ENCODE measurements around the gene MED9.

The MED9 gene

DNA sequence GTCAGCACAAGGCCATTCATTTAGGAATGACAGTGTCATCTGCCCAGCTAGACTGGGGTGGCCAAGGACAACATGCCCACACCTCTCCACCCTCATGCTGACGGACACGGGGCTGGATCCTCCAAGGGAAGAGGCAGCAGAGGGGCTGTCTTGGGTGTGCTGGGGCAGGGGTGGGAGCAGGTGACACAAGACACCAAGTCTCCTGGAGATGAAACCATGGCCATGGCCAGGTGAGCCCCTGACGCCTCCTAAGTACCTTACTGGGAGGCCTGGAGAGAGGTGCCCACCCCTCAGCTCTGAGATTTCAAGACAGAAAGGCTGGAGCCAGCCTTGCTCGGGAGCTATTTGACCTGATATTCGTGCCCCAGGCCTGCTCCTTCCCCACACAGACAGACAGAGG, 28.4 kb downstream of the MED9 start:
- DNase-seq (ENCODE audit: low spot score), result no peak

DNA sequence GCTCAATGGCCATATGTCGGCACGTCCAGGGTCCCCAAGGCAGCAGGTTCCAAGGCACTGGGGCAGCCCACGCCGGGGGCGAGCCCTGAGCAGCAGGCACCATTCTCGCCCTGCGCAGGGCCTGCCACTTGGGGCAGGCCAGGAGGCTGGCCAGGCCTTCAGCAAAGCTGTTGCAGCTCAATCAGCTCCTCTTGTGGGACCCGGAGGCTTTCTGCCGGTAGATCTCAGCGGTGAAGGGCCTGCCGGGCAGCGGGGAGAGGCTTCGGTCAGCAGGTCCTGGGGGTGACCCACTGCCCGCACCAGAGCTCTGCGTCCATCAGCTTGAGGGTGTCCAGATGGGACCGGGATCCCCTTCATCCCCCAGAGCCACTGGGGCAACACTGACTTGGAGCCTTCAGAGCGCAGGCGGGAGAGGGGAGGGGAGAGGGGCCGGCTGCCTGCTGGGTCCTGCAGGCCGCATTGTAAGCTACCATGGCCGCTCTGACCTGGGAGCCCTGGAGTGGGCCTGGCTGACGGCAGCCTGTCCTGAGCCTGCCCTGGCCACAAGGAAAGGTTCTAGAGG, 28.9 kb downstream of the MED9 start:
- no peak for DNase-seq (ENCODE audit: low spot score)

DNA sequence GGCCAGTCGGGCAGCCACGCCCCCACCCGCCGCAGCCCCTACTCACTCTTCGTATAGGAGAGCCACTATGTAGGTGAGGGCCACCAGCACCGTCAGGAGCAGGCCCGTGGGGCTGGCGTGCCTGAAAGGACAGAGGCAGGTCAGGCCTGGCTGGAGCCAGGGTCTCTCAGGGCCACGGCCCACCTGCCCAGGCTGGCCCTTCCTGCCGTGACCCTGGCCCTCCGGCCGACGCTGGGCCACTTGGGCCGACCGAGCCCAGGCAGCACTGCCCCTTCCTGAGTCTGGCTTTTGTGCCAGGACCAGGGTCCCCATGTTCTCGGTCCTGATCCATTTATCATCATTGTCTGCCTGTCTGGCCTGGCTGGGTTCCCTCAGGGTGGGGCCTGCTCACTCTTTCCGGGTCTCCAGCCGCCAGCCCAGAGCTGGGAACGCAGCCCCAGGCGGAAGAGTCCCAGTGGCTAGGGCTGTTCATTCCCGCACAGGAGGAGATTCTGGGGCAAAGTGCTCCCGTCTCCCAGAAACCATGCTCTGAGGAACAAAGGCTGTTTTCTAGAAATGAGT, 29.5 kb downstream of the MED9 start:
- no peak for DNase-seq (ENCODE audit: low spot score)

DNA sequence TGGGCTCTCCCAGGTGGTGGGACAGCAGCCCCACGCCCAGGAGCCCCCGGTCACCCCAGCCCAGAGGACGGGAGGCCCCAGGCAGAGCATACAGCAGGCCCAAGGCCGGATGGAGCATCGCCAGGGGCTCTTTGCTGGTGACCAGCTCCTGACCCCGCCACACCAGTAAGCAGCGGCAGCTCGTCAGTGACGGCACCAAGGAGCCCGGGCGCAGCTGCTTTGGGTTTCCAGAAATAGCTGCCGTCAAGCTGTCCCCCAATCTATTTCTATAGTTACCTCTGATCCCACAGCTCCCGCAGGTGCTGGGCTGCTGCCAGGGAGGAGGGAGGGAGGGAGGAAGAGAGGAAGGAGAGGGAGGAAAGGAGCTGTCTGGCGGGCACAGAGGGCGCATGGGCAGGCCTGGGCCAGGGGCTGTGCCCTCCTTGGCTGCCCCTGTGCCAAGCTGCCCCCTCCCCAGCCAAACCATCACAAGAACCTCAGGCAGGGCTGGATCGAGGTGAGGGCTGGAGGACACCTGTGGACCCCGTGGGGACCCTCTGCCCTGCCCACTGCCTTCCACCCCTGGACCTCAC, 30.2 kb downstream of the MED9 start:
- DNase-seq (ENCODE audit: low spot score), result no peak

DNA sequence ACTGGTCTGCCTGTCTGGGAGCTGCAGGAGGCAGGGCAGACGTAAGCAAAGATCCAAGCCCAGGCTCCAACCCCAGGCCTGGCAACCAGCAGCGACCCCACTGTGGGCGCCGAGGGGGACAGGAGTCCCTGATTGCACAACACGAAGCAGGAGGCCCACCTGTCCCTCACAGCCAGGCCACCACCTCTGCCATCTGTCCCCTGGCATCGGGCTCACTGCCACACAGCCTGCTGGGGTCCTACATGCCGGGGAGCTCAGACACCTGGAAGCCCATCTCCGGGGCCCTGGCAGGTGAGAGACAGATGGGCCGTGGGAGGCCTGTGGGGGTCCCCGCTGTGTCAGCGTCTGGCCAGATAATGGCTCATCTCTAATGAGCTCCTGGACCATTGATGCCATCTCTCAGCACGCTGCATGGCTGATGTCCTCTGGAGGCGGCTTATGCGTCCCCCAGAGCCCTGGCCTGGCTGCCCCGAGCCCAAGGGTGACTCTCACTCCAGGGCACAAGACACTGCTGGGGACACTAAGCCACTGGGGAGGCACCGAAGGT, 30.7 kb downstream of the MED9 start:
- no peak for DNase-seq (ENCODE audit: low spot score)

DNA sequence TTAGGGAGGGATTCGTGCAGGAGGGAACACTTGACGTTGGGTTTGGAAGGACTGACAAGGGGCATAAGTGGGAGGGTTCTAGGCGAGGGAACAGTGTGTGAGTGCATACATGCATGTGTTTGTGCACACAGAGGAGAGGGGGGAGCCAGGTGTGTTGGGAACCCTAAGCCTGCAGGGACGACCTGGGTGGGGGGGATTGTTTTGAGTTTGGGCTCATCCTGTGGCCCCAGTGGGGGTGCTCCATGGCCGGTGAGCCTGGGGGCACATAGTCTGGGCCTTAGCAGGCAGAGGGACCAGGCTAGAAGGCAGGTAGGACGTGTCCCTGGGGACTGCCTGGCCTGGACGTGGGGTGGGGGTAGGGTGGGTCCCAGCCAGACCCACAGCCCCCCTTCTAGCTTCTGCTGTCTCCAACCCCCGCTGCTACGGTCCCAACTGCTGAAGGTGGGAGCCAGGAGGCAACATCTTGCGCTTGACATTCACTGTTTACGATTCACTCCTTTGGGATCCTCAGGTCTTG, 31.3 kb downstream of the MED9 start:
- DNase-seq (ENCODE audit: low spot score), result no peak

DNA sequence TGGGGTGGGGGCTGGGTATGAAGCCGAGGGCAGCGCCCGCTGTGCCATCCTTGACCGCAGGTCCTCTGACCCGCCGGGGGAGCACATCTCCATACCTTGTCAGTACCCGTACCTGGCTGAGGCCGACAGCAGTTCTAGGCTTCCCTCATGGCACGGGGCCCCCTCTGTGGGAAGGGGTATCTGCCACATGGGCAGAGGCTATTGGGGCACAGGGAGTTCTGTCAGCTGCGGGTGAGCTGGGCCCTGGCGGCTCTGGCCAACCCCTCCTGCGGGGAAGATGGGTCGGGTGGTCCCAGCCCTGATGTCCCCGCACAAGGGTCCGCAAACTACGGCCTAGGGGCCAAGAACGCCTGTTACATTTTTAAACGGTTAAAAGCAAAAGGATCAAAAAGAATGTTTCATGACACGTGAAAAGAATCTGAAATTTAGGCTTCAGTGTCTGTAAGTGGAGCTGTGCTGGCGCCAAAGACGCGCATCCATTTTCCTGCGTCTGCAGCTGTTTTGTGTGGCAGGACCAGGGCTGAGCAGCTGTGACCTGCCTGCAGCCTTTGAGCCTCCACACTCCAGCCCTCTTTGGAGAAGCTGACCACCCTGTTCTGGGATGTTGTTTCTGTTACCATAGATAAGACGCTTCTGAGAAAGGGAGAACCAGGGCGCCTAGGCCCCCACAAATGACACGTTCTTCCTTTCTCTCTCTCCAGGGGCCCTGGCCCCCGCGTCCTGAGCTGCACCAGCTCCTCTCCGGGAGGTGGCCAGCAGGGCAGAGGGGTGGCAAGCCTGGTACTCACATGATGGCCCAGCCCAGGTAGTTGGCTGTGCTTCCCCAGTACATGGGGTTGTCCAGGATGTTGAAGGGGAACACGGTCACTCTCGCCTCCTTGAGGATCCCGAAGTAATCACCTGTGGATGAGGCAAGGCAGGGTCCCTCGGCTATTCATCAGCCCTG, 32.1 kb downstream of the MED9 start:
- no peak for DNase-seq (ENCODE audit: low spot score)

DNA sequence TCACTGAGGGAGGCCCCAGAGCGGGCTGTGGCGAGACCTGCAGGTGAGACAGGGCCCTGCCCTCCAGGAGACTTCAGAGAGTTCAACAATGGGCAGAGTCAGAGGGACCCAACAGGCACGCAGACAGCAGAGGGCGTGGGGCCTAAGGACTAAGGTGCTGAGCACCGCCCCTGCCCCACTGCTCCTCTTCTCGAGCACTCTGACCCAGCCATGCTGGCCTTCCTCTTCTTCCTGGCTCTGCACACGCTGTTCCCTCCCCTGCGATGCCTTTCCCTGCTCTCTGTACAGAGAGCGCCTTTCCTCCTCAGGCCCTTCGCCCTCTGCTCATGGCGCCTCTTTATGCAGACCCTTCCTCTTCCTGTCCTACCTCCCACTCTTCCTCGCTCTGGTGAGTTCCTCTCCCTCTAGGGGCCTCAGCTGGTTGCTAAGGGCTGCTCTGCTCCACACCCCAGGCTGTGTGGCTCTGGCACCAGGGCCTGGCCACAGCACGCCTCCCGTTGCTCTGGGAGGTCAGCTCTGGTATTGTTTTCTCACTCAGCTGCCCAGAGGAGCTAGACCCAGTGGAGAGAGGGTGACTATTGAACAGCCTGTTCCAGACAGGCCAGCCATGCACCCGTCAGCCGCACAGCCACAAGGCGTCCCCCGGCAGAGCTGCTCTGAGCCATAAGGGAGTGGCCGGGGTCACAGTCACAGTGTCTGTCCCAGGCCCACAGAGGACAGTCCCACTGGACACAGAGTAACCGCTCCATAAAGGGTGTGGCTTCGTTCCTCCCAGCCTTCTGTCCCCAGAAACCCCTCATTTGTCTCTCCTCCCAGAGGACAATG, 33.0 kb downstream of the MED9 start:
- no peak for DNase-seq (ENCODE audit: low spot score)

DNA sequence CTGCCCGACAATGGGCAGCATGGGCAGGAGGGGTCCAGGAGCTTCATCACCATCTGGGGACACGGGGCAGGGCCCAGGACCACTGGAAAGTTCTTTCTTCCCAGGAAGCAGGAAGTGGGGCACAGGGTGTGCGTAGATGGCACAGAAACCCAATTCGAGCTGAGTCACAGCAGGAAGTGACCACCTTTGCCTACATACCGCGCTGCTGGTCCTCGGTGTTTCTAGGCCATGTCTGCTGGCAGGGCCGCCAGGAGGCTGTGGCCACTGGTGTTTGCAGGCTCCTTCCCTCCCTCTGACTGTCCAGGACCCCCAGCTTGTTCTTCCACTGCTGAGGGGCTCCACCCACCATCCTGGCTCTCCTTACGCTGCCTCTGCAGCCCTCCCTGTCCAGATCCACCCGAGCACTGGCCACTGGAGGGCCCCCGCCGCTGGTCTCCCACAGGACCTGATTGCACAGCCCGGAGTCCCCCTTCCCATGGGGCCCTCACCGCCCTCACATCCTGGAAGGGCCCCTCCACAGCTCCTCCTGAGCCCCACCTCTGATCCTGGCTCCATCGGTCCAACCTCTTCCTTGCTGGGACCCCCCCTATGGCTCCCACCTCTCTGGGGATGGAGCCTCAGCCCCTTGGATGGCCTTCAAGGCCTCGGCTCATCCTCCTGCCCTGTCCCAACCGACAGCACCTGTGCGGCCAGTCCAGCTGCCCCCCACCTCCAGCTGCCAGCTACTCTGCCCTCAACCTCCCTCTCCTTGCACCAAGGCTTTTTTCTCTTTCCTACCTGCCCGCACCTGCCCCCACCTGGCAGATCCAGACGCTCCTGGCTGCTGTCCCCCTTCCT, 33.9 kb downstream of the MED9 start:
- DNase-seq (ENCODE audit: low spot score), result no peak

DNA sequence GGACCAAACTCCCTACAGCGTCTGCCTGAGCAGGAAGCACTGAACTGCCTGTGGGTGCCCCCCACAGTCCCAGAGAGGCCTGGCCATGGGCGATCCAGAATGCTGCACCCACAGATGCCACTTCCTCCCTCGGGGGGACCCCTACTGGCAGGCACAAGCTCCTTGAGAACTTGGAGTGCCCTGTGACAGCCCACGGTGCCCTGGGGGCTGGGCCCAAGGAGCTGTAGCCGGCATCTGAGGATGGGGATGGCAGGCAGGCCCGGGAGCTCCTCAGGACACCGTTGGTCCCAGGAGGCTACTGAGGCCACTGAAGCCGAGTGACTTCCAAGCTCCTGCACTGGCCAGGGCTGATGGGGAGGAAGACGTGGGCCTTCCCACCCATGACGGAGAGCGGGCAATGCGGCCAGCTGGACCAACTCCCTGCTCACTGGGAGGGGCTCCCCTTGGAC, 34.5 kb downstream of the MED9 start:
- no peak for DNase-seq (ENCODE audit: low spot score)

DNA sequence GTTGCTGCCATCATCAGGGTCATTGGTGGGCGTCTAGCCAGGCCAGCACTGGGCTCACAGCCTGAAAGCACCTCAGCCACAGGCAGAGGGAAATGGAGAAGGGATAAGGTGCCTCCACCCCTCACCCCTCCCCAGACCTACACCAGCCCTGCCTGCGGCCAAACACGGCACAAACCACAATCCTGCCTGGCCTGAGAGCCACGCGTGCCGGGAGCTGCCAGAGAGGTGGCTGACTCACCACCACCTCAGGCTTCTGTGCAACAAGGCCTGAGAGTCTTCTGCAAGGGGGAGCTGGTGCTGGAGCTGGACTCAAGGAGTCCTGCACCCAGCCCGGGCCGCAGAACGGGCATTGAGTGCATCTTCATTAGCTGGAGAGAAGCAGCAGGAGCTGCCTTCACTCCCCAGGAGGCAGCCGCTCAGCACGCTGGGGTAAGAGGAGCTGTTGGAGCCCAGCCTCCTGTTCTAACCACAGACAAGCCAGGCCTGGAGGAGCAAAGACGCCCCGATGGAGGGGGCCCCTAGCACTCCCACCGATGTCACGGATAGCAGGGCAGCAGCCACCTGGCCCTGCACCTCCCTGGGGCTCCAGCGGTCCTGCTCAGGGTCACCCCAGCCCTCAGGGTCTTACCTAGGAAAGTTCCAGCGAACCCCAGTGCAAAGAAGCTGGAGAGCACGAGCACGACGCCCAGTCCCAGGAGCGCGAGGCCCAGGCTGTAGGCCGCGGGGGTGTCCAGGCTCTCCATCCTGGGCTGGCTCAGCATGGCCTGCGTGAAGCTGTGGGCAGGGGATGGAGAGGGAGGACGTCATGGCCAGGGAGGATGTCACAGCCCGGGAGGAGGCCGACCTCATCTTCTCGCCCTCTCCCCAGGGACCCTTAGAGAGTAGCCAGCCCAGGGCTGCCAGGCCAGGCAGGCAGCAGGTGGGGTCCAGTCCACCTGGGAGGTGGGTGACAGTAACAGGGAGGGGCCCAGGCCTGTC, 35.4 kb downstream of the MED9 start:
- DNase-seq (ENCODE audit: low spot score), result peak; percentile 65

DNA sequence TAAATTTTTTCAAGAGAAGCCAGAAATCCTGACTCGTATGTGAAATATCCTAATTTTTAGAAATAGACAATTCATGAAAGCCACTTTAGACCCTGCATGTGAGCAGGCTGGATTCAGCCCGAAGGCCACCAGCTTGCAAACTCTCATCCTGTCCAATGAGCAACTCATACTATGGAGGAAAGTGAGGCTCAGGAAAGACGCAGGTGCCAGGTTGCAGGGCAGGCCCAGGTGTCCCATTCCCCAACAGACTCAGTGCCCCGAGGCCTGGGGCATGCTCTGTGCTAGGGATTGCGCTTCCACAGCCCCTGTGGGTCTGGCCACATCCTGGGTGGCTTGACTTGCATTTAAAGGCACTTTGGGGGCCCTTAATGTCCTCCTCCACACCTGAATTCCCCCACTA, 36.1 kb downstream of the MED9 start:
- DNase-seq (ENCODE audit: low spot score), result no peak

DNA sequence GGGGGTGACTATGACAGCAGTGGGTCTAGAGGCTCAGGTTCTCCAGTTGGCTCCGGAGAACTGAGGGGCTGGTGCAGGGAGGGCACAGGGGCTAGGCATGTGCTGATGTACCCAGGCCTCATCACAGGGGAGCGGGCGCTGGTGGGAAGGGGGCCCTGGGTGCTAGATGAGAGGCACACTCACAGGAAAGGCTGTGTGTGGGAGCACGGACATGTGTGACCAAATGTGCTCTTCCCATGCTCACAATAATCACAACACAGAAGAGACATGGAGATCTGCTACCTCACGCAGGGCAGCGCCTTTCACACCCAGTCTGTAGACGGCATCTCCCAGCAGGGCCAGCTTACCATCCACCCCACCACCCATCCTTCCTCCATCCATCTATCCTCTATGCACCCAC, 36.8 kb downstream of the MED9 start:
- no peak for DNase-seq (ENCODE audit: low spot score)

DNA sequence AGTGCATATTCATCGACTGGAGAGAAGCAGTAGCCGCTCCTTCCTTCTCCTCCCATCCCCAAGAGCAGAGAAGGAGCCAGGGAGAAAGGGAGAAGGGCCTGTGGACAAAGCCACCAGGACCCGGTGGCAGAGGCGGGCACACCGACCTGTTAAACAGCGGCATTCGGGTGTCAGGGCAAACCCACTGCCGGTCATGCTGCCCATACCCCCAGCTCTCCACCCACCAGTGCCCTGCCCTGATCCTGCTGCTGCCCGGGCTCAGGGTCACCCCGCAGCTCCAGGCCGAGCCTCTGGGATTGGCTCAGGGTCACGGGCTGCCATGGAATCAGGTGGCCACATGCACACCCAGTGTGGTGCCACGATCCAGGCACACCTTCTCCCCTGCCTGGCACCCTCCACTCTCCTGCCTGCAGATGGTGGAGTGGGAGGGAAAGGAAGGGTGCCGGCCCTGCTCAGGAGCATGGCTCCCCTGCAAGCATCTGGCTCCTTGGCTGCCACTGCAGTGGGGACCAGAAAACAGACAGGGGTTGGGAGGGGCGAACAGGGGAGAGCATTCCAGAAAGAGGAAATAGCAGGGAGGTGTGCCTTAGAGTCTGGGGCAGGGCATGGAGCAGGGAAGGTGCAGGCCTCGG, 37.7 kb downstream of the MED9 start:
- DNase-seq (ENCODE audit: low spot score), result no peak

DNA sequence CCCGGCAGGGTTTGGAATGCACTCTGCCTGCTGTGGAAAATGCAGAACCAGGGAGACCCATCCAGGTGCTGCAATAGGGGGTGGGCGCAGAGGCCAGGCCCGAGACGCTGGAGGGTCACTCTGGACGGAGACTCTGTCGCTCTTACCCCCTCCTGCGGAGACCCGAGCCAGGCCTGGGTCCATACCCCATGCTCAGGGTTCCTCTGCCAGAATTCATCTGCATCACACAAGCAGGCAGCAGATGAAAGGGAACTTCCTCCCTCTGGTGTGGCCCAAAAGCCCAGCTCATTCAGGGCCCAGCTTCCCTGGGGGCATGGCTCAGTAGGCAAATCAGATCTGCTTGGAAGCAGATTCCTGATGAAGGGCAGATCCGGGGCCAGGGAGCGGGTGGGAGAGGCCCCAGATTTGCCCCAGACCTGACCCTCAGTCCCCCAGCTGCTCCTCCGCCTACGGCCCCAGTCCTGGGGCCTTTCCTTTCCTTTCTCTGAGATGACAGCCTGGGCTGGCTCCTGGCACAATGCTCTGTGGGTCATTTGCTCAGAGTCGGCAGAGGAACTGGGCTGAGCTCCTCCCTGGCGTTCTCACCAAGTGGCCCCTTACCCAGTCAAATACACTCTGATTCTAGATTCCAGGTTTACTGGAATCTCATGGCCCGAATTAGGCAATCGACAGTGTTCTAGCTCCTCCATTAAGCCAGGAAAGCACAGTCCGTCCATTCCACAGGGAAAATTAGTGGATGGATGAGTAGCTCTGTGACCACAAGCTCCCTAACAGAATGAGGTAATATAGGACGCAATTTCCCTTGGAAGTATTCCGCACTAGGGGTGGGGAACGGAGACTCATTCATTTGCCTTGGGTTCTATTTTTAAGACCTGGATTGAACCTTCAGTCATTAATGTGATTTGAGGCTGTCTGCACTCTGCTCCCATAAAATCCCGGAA, 38.5 kb downstream of the MED9 start:
- no peak for DNase-seq (ENCODE audit: low spot score)

DNA sequence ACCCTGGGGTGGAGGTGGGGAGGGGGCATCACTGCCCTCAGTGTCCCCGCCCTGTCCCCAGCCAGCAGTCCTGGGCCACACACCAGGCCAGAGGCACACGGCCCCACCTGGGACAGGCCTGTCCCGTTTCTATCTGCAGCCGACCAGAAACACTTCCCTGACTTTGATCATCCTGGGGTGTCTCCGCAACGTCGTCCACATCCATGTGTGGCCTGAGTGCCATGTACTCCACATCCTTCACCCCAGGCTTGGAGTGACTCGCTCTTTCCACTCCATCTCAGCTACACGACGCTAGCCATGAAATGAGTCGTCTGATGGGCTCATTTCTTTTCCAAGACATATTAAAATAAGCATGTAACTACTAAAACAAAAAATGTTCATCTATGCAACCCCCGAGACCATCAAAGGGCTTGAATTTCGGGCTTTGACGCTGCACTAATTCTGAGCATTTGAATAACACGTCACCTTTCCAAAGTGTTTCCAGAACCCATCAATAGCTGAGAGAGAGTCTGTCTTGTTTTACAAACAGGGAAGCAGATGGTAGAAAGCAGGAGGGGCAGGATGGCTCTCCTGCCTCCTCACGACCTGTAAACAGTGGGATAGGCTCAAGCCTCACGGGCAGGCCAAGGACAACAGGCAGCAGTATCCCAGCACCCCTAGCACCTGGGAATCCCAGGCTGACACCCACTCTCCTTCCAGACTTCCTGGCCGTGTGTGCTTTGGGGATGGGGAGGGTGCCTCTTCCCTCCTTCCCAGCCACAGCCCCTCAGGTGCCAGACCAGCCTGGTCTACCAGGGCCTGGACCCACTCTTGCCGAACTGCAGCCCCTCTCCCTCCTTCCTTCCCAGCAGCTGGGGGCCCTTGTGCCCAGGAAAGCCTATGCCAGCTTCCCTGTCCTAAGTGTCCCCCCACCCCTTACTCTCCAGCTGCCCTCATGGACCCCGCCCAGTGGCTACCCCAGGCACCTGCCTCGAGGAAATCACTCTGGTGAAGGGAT, 39.4 kb downstream of the MED9 start:
- DNase-seq (ENCODE audit: low spot score), result no peak

Data from SW480 (cell line).